Frontal cortex (tissue), 4 donors: Measurements from ENCODE around the gene AMDHD2. TPM values are rescaled to one million over a fixed set of nuclear protein-coding genes. Genes with fewer than 3 reads are reported as not detected.
"Not testable (repeated sequence)": the region's sequence is repeated elsewhere in the genome, so short reads cannot be mapped to it uniquely, and the experiment has no call there.

ENCODE experiments used
- DNase-seq, 2 donors: peaks; one replicate each; pipeline ENCODE4 v3.0.0; 2012; ENCODE audit warnings: low spot score in 2 of 2
- FAIRE-seq: peaks from 2 replicates; lab custom pipeline; 2012; peaks lifted over from hg19 to GRCh38; lab: Jason Lieb, UNC
- small RNA-seq: library from RNA; depleted of rRNA; stranded (forward); fragments of <200 nt; gene quantifications from one replicate; pipeline ENCODE3, GENCODE V24; 2014
- total RNA-seq: library from RNA; depleted of rRNA; stranded (reverse); fragments of >200 nt; gene quantifications from one replicate; pipeline ENCODE4 v1.2.3, GENCODE V29; 2014
- donor health status: control.
- donor health status: control.
- donor health status: control.

AMDHD2 gene
- total RNA-seq, 1 donor from 2014 or later = 11.4 TPM

- not testable (repeated sequence) for FAIRE-seq
These were observed 37.0 kb downstream of the AMDHD2 start for GRCh38 chr16:2557150-2557549.

DNA sequence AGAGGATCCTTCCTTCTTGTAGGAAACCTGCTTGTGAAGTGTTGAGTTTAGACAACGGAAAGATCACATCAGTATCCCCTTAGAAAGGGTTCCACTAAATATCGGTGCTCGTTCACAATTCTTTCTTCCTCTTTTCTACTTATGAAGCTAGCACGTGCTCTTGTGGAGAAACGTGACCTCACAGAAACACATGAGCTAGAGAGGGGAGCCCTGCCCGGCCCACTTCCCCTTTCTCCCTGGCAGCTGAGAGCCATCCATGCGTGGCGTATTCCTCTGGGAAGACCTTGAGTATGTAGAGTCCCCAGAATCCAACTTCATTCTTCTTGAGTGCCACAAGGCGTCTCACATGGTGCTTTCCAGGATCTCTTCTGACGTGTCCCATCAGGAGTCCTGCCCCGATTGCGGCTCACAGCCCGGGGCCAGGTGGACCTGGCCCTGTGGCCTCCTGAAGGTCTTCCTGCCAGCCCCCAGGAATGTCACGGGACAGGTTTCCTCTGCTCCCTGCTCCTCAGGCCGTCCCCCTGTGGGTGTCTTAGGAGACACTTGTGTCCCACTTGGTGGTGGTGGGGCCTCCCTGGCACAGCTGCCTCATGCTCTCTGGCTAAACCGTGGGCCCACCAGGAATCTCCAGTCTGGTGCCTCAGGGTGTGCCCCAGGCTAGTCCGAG lies 40.1 kb downstream of the AMDHD2 start:
- not testable (repeated sequence) for FAIRE-seq, DNase-seq

More at GRCh38 chr16:2557150-2557549, 37.0 kb downstream of the AMDHD2 start:
- DNase-seq = not testable (repeated sequence)

DNA sequence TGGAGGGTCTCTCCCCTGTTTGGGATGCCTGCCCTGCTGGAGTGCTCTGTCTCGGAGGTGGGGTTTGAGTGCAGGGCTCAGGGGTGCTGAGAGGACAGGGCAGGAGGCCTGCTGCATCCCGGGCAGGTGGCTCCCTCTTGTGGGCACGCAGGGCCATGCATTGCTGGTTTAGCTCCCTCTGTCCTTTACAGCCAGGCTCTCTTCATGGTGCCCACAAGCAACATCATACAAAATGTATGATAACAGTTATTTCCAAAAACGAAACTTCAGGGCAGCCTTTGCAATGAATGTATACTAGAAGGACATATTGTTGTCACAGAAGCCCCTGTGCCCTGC lies 40.6 kb downstream of the AMDHD2 start:
- FAIRE-seq, DNase-seq: not testable (repeated sequence)

- not testable (repeated sequence) for FAIRE-seq, DNase-seq
These were observed 47.3 kb downstream of the AMDHD2 start for GRCh38 chr16:2567506-2567905.

- FAIRE-seq, DNase-seq: not testable (repeated sequence)
These were observed 48.4 kb downstream of the AMDHD2 start for GRCh38 chr16:2568573-2568972.

GRCh38 chr16:2572704-2573103 lies 52.5 kb downstream of the AMDHD2 start:
- not testable (repeated sequence) for FAIRE-seq, DNase-seq

GRCh38 chr16:2575839-2576238 lies 55.7 kb downstream of the AMDHD2 start:
- DNase-seq, FAIRE-seq: not testable (repeated sequence)

DNA sequence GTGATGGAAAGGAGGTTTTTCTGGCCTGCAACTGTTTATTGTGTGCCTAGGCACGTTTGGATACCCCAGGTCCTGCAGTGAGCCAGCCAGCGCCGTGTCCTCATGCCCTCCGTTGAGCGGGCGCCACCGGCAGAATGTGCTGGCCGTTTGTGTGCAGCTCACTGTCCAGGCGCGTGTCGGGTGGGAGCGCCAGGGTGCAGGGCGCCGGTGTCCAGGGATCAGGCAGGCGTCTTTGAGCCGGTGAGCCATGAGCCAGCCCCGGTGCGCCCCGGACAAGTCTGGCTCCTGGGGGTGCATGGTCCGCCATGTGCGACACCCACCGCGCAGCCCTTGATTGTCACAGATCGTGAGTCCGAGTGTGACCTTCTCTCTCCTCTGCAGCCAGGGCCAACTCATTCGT lies 56.9 kb downstream of the AMDHD2 start:
- not testable (repeated sequence) for DNase-seq, FAIRE-seq

DNA sequence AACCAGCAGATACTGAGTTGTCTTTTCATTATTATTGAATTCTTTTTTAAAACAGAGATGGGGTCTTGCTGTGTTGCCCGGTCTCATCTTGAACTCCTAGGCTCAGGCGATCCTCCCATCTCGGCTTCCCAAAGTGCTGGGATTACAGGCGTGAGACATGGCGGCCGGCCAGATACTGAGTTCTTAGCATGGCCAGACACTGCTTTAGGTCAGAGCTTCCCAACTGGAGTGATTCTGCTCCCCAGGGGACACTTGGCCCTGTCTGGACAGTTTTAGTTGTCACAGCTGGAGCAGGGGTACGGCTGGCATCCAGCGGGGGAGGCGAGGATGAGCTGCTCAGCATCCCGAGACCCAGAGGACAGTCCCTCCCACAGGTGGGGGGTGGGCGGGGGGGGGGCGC lies 58.7 kb downstream of the AMDHD2 start:
- FAIRE-seq, DNase-seq: not testable (repeated sequence)

DNA sequence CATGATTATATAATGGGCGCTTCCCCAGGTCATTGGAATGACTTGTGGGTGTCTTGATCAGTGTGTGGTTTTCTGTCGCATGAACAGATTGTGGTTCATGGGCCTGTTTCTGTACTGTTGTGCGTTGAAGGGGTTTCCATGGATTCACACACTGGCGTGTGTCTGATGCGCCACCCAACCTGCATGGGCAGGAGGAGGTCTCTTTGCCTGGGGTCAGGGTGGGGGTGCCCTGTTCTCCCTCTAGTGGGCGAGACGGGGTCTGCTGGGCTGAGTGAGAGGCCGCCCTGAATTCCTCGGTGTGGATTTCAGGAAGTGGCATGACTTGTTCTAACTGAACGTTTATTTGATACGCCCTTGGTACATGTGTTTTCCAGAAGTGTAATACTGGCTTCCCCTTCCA lies 60.0 kb downstream of the AMDHD2 start:
- FAIRE-seq, DNase-seq: not testable (repeated sequence)

- not testable (repeated sequence) for DNase-seq, FAIRE-seq
These were observed 60.6 kb downstream of the AMDHD2 start for GRCh38 chr16:2580818-2581217.

Small RNAs within 50 kb of the gene (small RNA-seq; reads per million reads assigned to genes)
- not detected for gene AC093525.1
- gene MIR3178 = 0.23 reads per million

Other genes with a start within 250 kb of the AMDHD2 start
- gene ABCA3, start 179.6 kb upstream of the AMDHD2 start, total RNA-seq = 36.3 TPM
- gene CCNF, start 90.9 kb upstream of the AMDHD2 start, total RNA-seq = 12.6 TPM
- 7.7 TPM for gene TEDC2, start 60.3 kb upstream of the AMDHD2 start, total RNA-seq
- gene NTN3, start 49.1 kb upstream of the AMDHD2 start, total RNA-seq = 3.3 TPM
- gene TBC1D24, start 45.2 kb upstream of the AMDHD2 start, total RNA-seq = 24.5 TPM
- gene ATP6V0C, start 6.4 kb upstream of the AMDHD2 start, total RNA-seq = 10.6 TPM
- 0.41 TPM for gene CEMP1, start 11.0 kb downstream of the AMDHD2 start, total RNA-seq
- gene PDPK1, start 17.6 kb downstream of the AMDHD2 start, total RNA-seq = 28.5 TPM
- gene KCTD5, start 162.2 kb downstream of the AMDHD2 start, total RNA-seq = 21.2 TPM
- gene PRSS27, start 199.9 kb downstream of the AMDHD2 start, total RNA-seq = 1.6 TPM
- gene SRRM2, start 232.3 kb downstream of the AMDHD2 start, total RNA-seq = 40.8 TPM